Naive thymus-derived CD4-positive, alpha-beta T cell (primary cell): ENCODE data around the gene S100Z. TPM values are rescaled to one million over a fixed set of nuclear protein-coding genes. Genes with fewer than 3 reads are reported as not detected.

ENCODE experiments used
- ATAC-seq: fragments of 150-1000 bp; cut with Tn5 transposase; 2 replicates; pipeline ENCODE4 v1.10.0; 2021; ENCODE audit warnings: mild to moderate bottlenecking, moderate library complexity
- CTCF ChIA-PET: fragments of 350-600 bp; sonication (Branson Sonifier 250); formaldehyde crosslinking; loops from one replicate; lab custom pipeline; 2021; ENCODE audit warnings: antibody characterized with exemption; lab: Charles Lee
- POLR2A ChIA-PET: fragments of 350-600 bp; sonication (Branson Sonifier 250); formaldehyde crosslinking; loops from one replicate; lab custom pipeline; 2021; ENCODE audit warnings: antibody characterized with exemption, inconsistent platforms; lab: Charles Lee
- DNase-seq, 9 donors: peaks; one replicate each; pipeline versions ENCODE4 v3.0.0 to v3.0.0-alpha.2; 2020 to 2022; ENCODE audit warnings: mixed read lengths in 1 of 9
- H3K27ac ChIP-seq: one replicate; pipeline ENCODE4 v1.7.0; 2013; ENCODE audit warnings: mild to moderate bottlenecking, low read depth, low read length, moderate library complexity
- H3K27me3 ChIP-seq, 2 donors: one replicate each; pipeline ENCODE4 v1.7.0; 2013; ENCODE audit warnings: low read length in 2 of 2, mild to moderate bottlenecking in 2 of 2, moderate library complexity in 2 of 2; ENCODE audit not compliant: control insufficient read depth in 2 of 2, insufficient read depth in 2 of 2
- H3K36me3 ChIP-seq, 3 experiments: 1 replicate in 2 of 3; 2 replicates in 1 of 3; pipeline ENCODE4 v1.7.0; 2013; ENCODE audit warnings: low read length in 3 of 3, mild to moderate bottlenecking in 3 of 3, moderate library complexity in 1 of 3; ENCODE audit not compliant: insufficient read depth in 3 of 3, control insufficient read depth in 2 of 3
- H3K4me1 ChIP-seq, 2 donors: one replicate each; pipeline ENCODE4 v1.7.0; 2013; ENCODE audit warnings: low read length in 2 of 2, mild to moderate bottlenecking in 2 of 2, moderate library complexity in 1 of 2; ENCODE audit not compliant: control insufficient read depth in 2 of 2, insufficient read depth in 2 of 2
- H3K4me3 ChIP-seq: 2 replicates; pipeline ENCODE4 v1.7.0; 2013; ENCODE audit warnings: mild to moderate bottlenecking, low read length
- H3K9me3 ChIP-seq, 3 experiments: 1 replicate in 2 of 3; 2 replicates in 1 of 3; pipeline ENCODE4 v1.7.0; 2013; ENCODE audit warnings: low read length in 3 of 3; ENCODE audit not compliant: control insufficient read depth in 2 of 3
- H3K27ac Mint-ChIP-seq, 9 donors: one replicate each; pipeline ENCODE4 v1.8.0; 2020 to 2022; ENCODE audit warnings: mixed read lengths in 9 of 9, mild to moderate bottlenecking in 8 of 9, moderate library complexity in 5 of 9, inconsistent platforms in 2 of 9
- H3K27me3 Mint-ChIP-seq, 5 donors: one replicate each; pipeline ENCODE4 v1.8.0; 2021 to 2022; ENCODE audit warnings: mixed read lengths in 5 of 5, mild to moderate bottlenecking in 1 of 5
- H3K36me3 Mint-ChIP-seq, 5 donors: one replicate each; pipeline ENCODE4 v1.8.0; 2020 to 2022; ENCODE audit warnings: mixed read lengths in 5 of 5, mild to moderate bottlenecking in 3 of 5, inconsistent platforms in 1 of 5
- H3K4me1 Mint-ChIP-seq, 7 donors: one replicate each; pipeline ENCODE4 v1.8.0; 2020 to 2022; ENCODE audit warnings: mixed read lengths in 7 of 7, mild to moderate bottlenecking in 3 of 7, inconsistent platforms in 1 of 7
- H3K4me3 Mint-ChIP-seq, 10 donors: one replicate each; pipeline ENCODE4 v1.8.0; 2020 to 2022; ENCODE audit warnings: mild to moderate bottlenecking in 10 of 10, mixed read lengths in 10 of 10, moderate library complexity in 6 of 10, inconsistent platforms in 2 of 10
- H3K9me3 Mint-ChIP-seq, 11 donors: one replicate each; pipeline ENCODE4 v1.8.0; 2020 to 2022; ENCODE audit warnings: mixed read lengths in 11 of 11, mild to moderate bottlenecking in 4 of 11, inconsistent platforms in 1 of 11, moderate library complexity in 1 of 11
- intact Hi-C, 2 donors: fragments of 100-400 bp; cut with micrococcal nuclease; formaldehyde crosslinking; loops; one replicate each; pipeline ENCODE4 v1.15.1; 2023
- polyA plus RNA-seq, 2 donors: library from polyadenylated mRNA; unstranded; fragments of 300-500 nt; fragmentation: Illumina TruSeq; gene quantifications; one replicate each; pipeline ENCODE4 v1.2.3, GENCODE V29; 2021
- total RNA-seq, 6 experiments: library from RNA in 5 of 6; stranded (reverse) in 5 of 6; gene quantifications; 1 replicate in 5 of 6; 2 replicates in 1 of 6; pipeline ENCODE4 v1.2.3 and lab custom pipeline; 2021 to 2026

Gene S100Z
- total and polyA plus RNA-seq, 7 experiments from 2014 or later, result 1.3 to 5.3 (median 4.2) TPM; not detected in 4

DNA sequence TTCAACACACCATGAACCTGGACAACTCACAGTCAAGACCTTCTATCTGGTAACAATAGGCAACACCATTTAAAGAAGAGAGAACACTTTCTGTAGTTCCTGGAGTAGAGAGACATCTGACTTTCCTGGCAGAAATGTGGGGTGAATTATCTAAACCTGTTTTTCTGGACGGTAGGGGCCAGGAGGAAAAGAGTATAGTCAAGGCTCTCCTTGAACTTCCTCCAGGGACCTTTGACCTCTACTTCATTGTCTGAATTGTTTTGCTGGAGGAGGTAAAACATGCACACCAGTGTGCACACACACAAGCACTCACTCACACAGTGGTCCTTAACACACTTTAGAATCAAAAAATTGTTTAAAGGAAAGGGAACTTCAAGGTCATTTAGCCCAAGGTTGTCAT, 13.2 kb downstream of the S100Z start:
- ATAC-seq, result no peak
- no peaks in the 10 kb centered on the region for H3K36me3 ChIP-seq
- H3K27ac Mint-ChIP-seq, result no peak overlapping the region
- DNase-seq, result no peak
- peaks cover 0 to 2% (median 0%) of the 10 kb centered on the region in 7 donors for H3K4me1 Mint-ChIP-seq
- no peaks in the 10 kb centered on the region for H3K4me1 ChIP-seq
- H3K9me3 ChIP-seq, result no peaks in the 10 kb centered on the region
- no peaks in the 10 kb centered on the region for H3K36me3 Mint-ChIP-seq
- no peak overlapping the region for H3K4me3 ChIP-seq
- no peaks in the 10 kb centered on the region for H3K27me3 ChIP-seq
- no peak overlapping the region for H3K4me3 Mint-ChIP-seq
- ChIA-PET CTCF (no interaction called here), POLR2A (no interaction called here)
- H3K27me3 Mint-ChIP-seq, result no peaks in the 10 kb centered on the region
- no peak overlapping the region for H3K27ac ChIP-seq
- no peaks in the 10 kb centered on the region for H3K9me3 Mint-ChIP-seq
- intact Hi-C loops, result loop anchor here in 1 of 2 donors (10.0 kb wide), 1 partner anchor 258 kb away; no protein-coding TSS in a partner anchor

DNA sequence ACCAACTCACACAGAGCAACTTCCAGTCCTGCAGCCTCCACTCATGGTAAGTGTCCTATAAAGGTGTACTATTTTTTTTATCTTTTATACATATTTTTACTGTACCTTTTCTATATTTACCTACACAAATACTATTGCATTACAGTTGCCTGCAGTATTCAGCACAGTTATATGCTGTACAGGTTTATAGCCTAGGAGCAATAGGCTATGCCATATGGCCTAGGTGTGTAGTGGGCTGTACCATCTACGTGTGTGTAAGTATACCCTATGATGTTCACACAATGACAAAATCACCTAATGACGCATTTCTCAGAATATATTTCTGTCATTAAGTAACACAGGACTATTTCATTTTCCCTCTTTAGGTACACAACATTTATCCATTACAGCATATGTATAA, 16.7 kb downstream of the S100Z start:
- Histone ChIP-seq H3K4me3 (no peak overlapping the region), H3K4me1 (no peaks in the 10 kb centered on the region), H3K27me3 (no peaks in the 10 kb centered on the region), H3K36me3 (no peaks in the 10 kb centered on the region), H3K9me3 (no peaks in the 10 kb centered on the region), H3K27ac (no peak overlapping the region)
- no peak for DNase-seq
- ATAC-seq, result no peak
- Mint-ChIP-seq H3K27ac (no peak overlapping the region), H3K36me3 (no peaks in the 10 kb centered on the region), H3K9me3 (no peaks in the 10 kb centered on the region), H3K4me3 (no peak overlapping the region), H3K27me3 (no peaks in the 10 kb centered on the region), H3K4me1 (peaks cover 0 to 4% (median 0%) of the 10 kb centered on the region in 7 donors)
- ChIA-PET CTCF (interaction anchor here (2.0 kb wide), 1 partner anchor 211 kb away, joined by 6 read pairs; no protein-coding TSS in a partner anchor), POLR2A (no interaction called here)
- intact Hi-C loops, result loop anchor here in 1 of 2 donors (5.0 to 10.0 kb wide), 3 partner anchors 166 to 276 kb away; partner anchors contain the start of gene AGGF1

DNA sequence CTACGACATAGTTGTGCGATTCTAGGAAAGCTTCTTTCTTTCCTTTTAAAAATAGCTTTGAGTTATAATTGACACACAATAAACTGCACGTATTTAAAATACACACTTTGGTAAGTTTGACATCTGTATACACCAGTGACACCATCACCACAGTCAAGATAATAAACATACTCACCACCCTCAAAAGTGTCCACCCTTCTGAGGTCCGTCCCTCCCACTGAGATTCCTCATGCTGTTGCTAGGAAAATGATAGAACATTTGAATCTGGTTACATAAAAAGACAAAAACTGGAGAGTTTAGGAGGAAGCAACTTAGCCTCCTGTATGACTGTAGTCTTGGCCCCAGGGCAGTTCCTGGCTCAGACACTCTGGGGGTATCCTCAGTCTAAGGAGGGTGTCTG, 17.2 kb downstream of the S100Z start:
- Mint-ChIP-seq H3K4me1 (peaks cover 0 to 4% (median 0%) of the 10 kb centered on the region in 7 donors), H3K27me3 (no peaks in the 10 kb centered on the region), H3K9me3 (no peaks in the 10 kb centered on the region), H3K4me3 (no peak overlapping the region), H3K36me3 (no peaks in the 10 kb centered on the region), H3K27ac (no peak overlapping the region)
- ATAC-seq (no peak), DNase-seq (no peak)
- no peaks in the 10 kb centered on the region for H3K36me3 ChIP-seq
- ChIA-PET CTCF (interaction anchor here (1.0 to 2.0 kb wide), 3 partner anchors 84 to 626 kb away, joined by 3 to 6 read pairs (median 5); partner anchors contain the start of gene WDR41), POLR2A (no interaction called here)
- no peak overlapping the region for H3K4me3 ChIP-seq
- H3K4me1 ChIP-seq, result no peaks in the 10 kb centered on the region
- no peak overlapping the region for H3K27ac ChIP-seq
- H3K27me3 ChIP-seq, result no peaks in the 10 kb centered on the region
- no peaks in the 10 kb centered on the region for H3K9me3 ChIP-seq
- intact Hi-C loops, result loop anchor here in 1 of 2 donors (5.0 to 10.0 kb wide), 3 partner anchors 165 to 275 kb away; partner anchors contain the start of gene AGGF1

DNA sequence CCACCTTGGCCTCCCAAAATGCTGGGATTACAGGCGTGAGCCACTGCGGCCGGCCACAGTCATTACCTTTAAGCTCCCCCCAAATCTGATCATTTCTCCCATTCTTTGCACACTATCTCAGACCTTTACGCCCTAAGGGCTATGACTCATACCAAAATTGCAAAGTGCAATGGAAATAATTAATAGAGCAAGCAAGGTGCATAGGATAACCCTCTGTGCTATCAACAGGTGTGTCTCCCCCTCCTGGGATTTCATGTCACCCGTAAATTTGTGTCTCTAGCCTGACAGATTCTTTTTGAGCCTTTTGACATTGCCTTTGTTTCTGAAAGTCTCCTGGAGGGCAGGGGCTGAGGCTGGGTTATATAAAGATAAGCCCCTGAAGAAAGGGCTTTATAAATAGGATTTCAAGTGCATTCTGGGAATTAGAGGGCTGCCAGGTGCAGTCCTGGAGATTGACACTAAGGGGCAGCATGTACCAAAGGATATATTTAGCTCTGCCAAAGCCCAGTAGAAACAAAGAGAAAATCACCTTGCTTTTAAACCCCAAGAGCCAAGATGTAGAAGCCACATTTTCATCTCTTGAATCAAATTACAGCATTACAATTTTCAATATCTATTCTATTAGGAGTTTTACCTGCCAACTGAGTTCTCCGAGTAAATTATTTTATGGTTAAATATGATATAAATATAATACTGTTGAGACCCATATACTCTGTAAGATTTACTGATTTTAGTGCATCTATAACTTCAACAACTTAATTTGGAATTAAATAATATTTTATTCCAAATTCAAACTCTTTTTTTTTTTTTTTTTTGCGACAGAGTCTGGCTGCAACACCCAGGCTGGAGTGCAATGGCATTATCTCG, 18.2 kb downstream of the S100Z start:
- H3K27me3 Mint-ChIP-seq, result no peaks in the 10 kb centered on the region
- intact Hi-C loops, result loop anchor here (1.0 to 10.0 kb wide), 8 partner anchors 148 to 1295 kb away; partner anchors contain the start of genes AGGF1 (in 1 of the 2) and WDR41 (in 1 of the 2)

DNA sequence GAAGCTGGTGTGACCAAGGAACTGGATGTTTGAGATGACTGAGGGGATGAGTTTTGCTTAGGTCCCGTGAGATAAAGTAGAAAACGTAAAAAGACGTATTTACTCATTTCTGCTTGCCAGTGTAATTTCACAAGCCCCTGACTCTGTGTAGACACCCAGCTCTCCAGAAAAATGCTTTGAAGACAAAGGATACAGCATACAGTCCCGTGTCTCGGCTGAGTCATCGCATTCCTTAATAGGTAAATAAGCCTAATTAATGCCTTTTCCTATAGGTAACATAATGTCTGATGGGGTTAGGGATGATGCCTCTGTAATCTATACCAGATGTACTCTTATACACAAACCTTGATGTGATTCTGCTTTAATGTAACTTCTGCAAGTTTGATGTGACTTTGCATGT, 20.2 kb downstream of the S100Z start:
- H3K4me1 ChIP-seq, result no peaks in the 10 kb centered on the region
- no peak for ATAC-seq
- no peak overlapping the region for H3K4me3 ChIP-seq
- intact Hi-C loops, result no loop called here
- Mint-ChIP-seq H3K27me3 (no peaks in the 10 kb centered on the region), H3K36me3 (no peaks in the 10 kb centered on the region), H3K9me3 (no peaks in the 10 kb centered on the region), H3K27ac (no peak overlapping the region), H3K4me1 (peaks cover 0 to 6% (median 0%) of the 10 kb centered on the region in 7 donors), H3K4me3 (no peak overlapping the region)
- no peak for DNase-seq
- no peaks in the 10 kb centered on the region for H3K36me3 ChIP-seq
- H3K27me3 ChIP-seq, result no peaks in the 10 kb centered on the region
- no peaks in the 10 kb centered on the region for H3K9me3 ChIP-seq
- CTCF ChIA-PET, result interaction anchor here (1.8 to 2.1 kb wide), 2 partner anchors 12 to 622 kb away, joined by 5 to 7 read pairs; partner anchors contain the start of gene WDR41
- no peak overlapping the region for H3K27ac ChIP-seq
- POLR2A ChIA-PET, result no interaction called here

More for the DNA sequence above, 18.2 kb downstream of the S100Z start:
- peak; percentile 14 to 63 (median 53) for DNase-seq
- CTCF ChIA-PET, result interaction anchor here (1.0 to 2.0 kb wide), 4 partner anchors 83 to 1432 kb away, joined by 3 to 6 read pairs (median 4); partner anchors contain the start of gene WDR41
- no peak overlapping the region for H3K27ac Mint-ChIP-seq
- no peaks in the 10 kb centered on the region for H3K9me3 ChIP-seq
- peaks cover 0 to 4% (median 0%) of the 10 kb centered on the region in 7 donors for H3K4me1 Mint-ChIP-seq
- POLR2A ChIA-PET, result no interaction called here
- H3K4me3 Mint-ChIP-seq, result no peak overlapping the region
- no peak overlapping the region for H3K27ac ChIP-seq
- H3K9me3 Mint-ChIP-seq, result no peaks in the 10 kb centered on the region
- no peak overlapping the region for H3K4me3 ChIP-seq
- no peaks in the 10 kb centered on the region for H3K36me3 ChIP-seq
- no peaks in the 10 kb centered on the region for H3K4me1 ChIP-seq
- H3K36me3 Mint-ChIP-seq, result no peaks in the 10 kb centered on the region
- peak; percentile 90 for ATAC-seq
- H3K27me3 ChIP-seq, result no peaks in the 10 kb centered on the region

DNA sequence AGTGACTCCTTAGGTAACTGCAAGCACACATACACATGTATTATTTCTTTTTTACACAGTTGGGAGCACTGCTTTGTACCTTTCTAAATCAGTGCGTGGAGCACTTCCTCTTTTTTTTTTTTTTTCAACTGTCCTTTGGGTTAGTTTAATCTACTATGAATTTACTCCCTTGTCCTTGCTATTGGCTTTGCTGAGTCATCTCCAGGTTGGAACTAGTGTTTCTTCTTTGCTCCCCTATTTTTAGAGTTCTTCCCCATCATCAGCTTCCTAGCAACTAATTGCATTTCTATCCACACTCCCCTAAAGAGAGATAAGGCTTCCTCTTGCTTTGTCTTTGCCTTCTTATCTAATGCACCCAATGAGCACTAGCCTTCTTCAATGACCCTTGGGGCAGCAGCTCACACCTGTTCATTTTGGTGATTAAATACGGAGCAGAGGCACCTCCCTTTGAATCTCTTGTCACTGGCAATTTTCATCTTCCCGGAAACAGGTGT, 24.3 kb downstream of the S100Z start:
- Mint-ChIP-seq H3K4me3 (no peak overlapping the region), H3K27me3 (no peaks in the 10 kb centered on the region), H3K27ac (no peak overlapping the region), H3K9me3 (no peaks in the 10 kb centered on the region), H3K4me1 (peaks cover 0 to 5% (median 0%) of the 10 kb centered on the region in 7 donors), H3K36me3 (peaks cover 0 to 2% (median 0%) of the 10 kb centered on the region in 5 donors)
- H3K36me3 ChIP-seq, result no peaks in the 10 kb centered on the region
- H3K27me3 ChIP-seq, result no peaks in the 10 kb centered on the region
- H3K4me1 ChIP-seq, result no peaks in the 10 kb centered on the region
- H3K27ac ChIP-seq, result no peak overlapping the region
- CTCF ChIA-PET, result no interaction called here
- no peaks in the 10 kb centered on the region for H3K9me3 ChIP-seq
- no peak for ATAC-seq
- POLR2A ChIA-PET, result no interaction called here
- intact Hi-C loops, result no loop called here
- DNase-seq, result no peak
- H3K4me3 ChIP-seq, result no peak overlapping the region
